Natural killer cell (primary cell): Measurements from ENCODE around the gene MYMX. TPM values are rescaled to one million over a fixed set of nuclear protein-coding genes. Genes with fewer than 3 reads are reported as not detected.

ENCODE experiments used
- ATAC-seq, 3 donors: fragments of 150-1000 bp in 2 of 3; fragments of 200-7000 bp in 1 of 3; cut with Tn5 transposase; 1 replicate in 1 of 3; 2 replicates in 2 of 3; pipeline ENCODE4 v1.10.0; 2021; ENCODE audit warnings: mild to moderate bottlenecking in 2 of 3, moderate library complexity in 2 of 3
- DNase-seq, 2 donors: peaks; one replicate each; pipeline versions ENCODE4 v3.0.0 to v3.0.0-alpha.2; 2013 to 2021; ENCODE audit warnings: mixed read lengths in 1 of 2
- H3K27ac ChIP-seq: one replicate; pipeline ENCODE4 v1.5.1; 2013; ENCODE audit warnings: mild to moderate bottlenecking, low read length
- H3K27me3 ChIP-seq: one replicate; pipeline ENCODE4 v1.6.1; 2013; ENCODE audit warnings: low read length; ENCODE audit not compliant: control insufficient read depth, insufficient read depth
- H3K36me3 ChIP-seq: one replicate; pipeline ENCODE4 v1.6.1; 2013; ENCODE audit warnings: low read length; ENCODE audit not compliant: control insufficient read depth, insufficient read depth
- H3K4me1 ChIP-seq: one replicate; pipeline ENCODE4 v1.6.1; 2013; ENCODE audit warnings: low read length; ENCODE audit not compliant: control insufficient read depth, insufficient read depth
- H3K4me3 ChIP-seq: one replicate; pipeline ENCODE4 v1.5.1; 2013; ENCODE audit warnings: low read length
- H3K9me3 ChIP-seq: one replicate; pipeline ENCODE4 v1.6.1; 2013; ENCODE audit warnings: low read length; ENCODE audit not compliant: control insufficient read depth, insufficient read depth
- H3K27ac Mint-ChIP-seq, 2 donors: one replicate each; pipeline ENCODE4 v1.8.0; 2022; ENCODE audit warnings: mild to moderate bottlenecking in 2 of 2, mixed read lengths in 2 of 2, moderate library complexity in 1 of 2
- H3K27me3 Mint-ChIP-seq, 2 donors: one replicate each; pipeline ENCODE4 v1.8.0; 2022; ENCODE audit warnings: low read depth in 2 of 2, mixed read lengths in 2 of 2
- H3K36me3 Mint-ChIP-seq: one replicate; pipeline ENCODE4 v1.8.0; 2022; ENCODE audit warnings: mixed read lengths
- H3K4me1 Mint-ChIP-seq, 2 donors: one replicate each; pipeline ENCODE4 v1.8.0; 2022; ENCODE audit warnings: mixed read lengths in 2 of 2
- H3K4me3 Mint-ChIP-seq: one replicate; pipeline ENCODE4 v1.8.0; 2022; ENCODE audit warnings: mild to moderate bottlenecking, moderate library complexity, mixed read lengths
- H3K9me3 Mint-ChIP-seq, 2 donors: one replicate each; pipeline ENCODE4 v1.8.0; 2022; ENCODE audit warnings: mixed read lengths in 2 of 2
- WGBS: methylation state at CpG from one replicate; pipeline ENCODE4 v1.1.7; 2013; ENCODE audit warnings: missing lambda C conversion rate; ENCODE audit not compliant: insufficient coverage; 5-methylcytosine and 5-hydroxymethylcytosine counted together
- intact Hi-C: fragments of 100-400 bp; cut with micrococcal nuclease; formaldehyde crosslinking; loops from one replicate; pipeline ENCODE4 v1.14.2; 2022
- total RNA-seq, 4 donors: library from RNA; stranded (reverse); fragments of 120-200 nt in 1 of 4; gene quantifications; one replicate each; pipeline versions ENCODE4 v1.2.3 to v1.2.4, GENCODE V29; 2013 to 2022
- TF ChIP-seq, protein P1 (sequence below): fragments of 200-600 bp; IDR thresholded peaks from one replicate; pipeline ENCODE4 v1.8.0; 2022; ENCODE audit warnings: antibody characterized with exemption

The MYMX gene
- total RNA-seq, 3 donors from 2014 or later (not counting 1 experiment from before 2014, with no cell fraction given), result not detected

DNA sequence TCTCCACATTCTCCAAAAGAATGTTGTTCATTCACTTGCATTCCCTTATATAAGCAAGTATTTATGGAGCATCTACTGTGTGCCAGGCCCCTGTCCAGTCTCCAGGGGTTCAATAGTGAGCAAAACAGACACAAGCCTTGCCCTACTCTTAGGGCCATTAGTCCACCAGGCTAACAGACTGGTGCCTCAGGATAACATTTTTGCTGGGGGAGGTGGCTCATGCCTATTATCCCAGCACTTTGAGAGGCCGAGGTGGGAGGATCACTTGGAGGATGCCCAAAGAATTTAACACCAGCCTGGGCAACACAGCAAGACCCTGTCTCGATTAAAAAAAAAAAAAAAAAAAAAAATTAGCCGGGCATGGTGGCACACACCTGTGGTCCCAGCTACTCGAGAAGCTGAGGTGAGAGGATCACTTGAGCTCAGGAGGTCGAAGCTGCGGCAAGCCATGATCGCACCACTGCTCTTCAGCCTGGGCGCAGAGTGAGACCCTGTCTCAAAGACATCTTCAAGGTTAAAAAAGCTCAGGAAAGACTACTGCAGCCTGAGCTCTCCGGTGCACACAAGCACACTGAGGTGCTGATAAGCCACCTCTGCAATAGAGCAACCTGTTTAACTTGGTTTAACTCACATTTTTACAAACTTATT, 38.2 kb upstream of the MYMX start:
- Mint-ChIP-seq H3K27me3 (no peaks in the 10 kb centered on the region), H3K27ac (peak overlapping the region; percentile 54 to 76), H3K4me3 (peak overlapping the region; percentile 64), H3K36me3 (no peaks in the 10 kb centered on the region), H3K9me3 (no peaks in the 10 kb centered on the region), H3K4me1 (peaks cover 6 to 19% of the 10 kb centered on the region in 2 donors)
- 90% methylated on average over 9 of the region's 9 CpGs for WGBS
- Histone ChIP-seq H3K4me1 (peaks cover 18% of the 10 kb centered on the region), H3K4me3 (no peak overlapping the region), H3K27me3 (no peaks in the 10 kb centered on the region), H3K27ac (no peak overlapping the region), H3K9me3 (no peaks in the 10 kb centered on the region), H3K36me3 (no peaks in the 10 kb centered on the region)
- ATAC-seq (no peak), DNase-seq (no peak)
- TF ChIP-seq, protein P1, sequence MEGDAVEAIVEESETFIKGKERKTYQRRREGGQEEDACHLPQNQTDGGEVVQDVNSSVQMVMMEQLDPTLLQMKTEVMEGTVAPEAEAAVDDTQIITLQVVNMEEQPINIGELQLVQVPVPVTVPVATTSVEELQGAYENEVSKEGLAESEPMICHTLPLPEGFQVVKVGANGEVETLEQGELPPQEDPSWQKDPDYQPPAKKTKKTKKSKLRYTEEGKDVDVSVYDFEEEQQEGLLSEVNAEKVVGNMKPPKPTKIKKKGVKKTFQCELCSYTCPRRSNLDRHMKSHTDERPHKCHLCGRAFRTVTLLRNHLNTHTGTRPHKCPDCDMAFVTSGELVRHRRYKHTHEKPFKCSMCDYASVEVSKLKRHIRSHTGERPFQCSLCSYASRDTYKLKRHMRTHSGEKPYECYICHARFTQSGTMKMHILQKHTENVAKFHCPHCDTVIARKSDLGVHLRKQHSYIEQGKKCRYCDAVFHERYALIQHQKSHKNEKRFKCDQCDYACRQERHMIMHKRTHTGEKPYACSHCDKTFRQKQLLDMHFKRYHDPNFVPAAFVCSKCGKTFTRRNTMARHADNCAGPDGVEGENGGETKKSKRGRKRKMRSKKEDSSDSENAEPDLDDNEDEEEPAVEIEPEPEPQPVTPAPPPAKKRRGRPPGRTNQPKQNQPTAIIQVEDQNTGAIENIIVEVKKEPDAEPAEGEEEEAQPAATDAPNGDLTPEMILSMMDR, result no peak
- intact Hi-C loops, result no loop called here

- intact Hi-C loops, result no loop called here
- Histone ChIP-seq H3K27me3 (no peaks in the 10 kb centered on the region), H3K4me3 (no peak overlapping the region), H3K9me3 (no peaks in the 10 kb centered on the region), H3K36me3 (no peaks in the 10 kb centered on the region), H3K27ac (no peak overlapping the region), H3K4me1 (peaks cover 18% of the 10 kb centered on the region)
- no peak for DNase-seq
- TF ChIP-seq, protein P1, result no peak
- Mint-ChIP-seq H3K36me3 (no peaks in the 10 kb centered on the region), H3K27ac (peak overlapping the region in 1 of 2 donors; percentile 57), H3K27me3 (peaks cover 0 to 2% of the 10 kb centered on the region in 2 donors), H3K4me1 (peaks cover 6 to 19% of the 10 kb centered on the region in 2 donors), H3K9me3 (no peaks in the 10 kb centered on the region), H3K4me3 (no peak overlapping the region)
- no peak for ATAC-seq
- 83% methylated on average over 4 of the region's 4 CpGs for WGBS
These were observed 37.6 kb upstream of the MYMX start for GRCh38 chr6:44179072-44179536.

- H3K36me3 ChIP-seq, result no peaks in the 10 kb centered on the region
- H3K27me3 ChIP-seq, result no peaks in the 10 kb centered on the region
- no peak for DNase-seq
- Mint-ChIP-seq H3K9me3 (no peaks in the 10 kb centered on the region), H3K4me3 (no peak overlapping the region), H3K27me3 (peaks cover 0 to 3% of the 10 kb centered on the region in 2 donors), H3K27ac (peak overlapping the region in 1 of 2 donors; percentile 57), H3K36me3 (no peaks in the 10 kb centered on the region), H3K4me1 (peaks cover 6 to 19% of the 10 kb centered on the region in 2 donors)
- H3K4me1 ChIP-seq, result peaks cover 18% of the 10 kb centered on the region
- 90% methylated on average over 7 of the region's 7 CpGs for WGBS
- ATAC-seq, result no peak
- H3K9me3 ChIP-seq, result no peaks in the 10 kb centered on the region
- intact Hi-C loops, result no loop called here
- no peak overlapping the region for H3K27ac ChIP-seq
- TF ChIP-seq, protein P1, result no peak
- no peak overlapping the region for H3K4me3 ChIP-seq
These were observed 37.1 kb upstream of the MYMX start for GRCh38 chr6:44179648-44180047.

DNA sequence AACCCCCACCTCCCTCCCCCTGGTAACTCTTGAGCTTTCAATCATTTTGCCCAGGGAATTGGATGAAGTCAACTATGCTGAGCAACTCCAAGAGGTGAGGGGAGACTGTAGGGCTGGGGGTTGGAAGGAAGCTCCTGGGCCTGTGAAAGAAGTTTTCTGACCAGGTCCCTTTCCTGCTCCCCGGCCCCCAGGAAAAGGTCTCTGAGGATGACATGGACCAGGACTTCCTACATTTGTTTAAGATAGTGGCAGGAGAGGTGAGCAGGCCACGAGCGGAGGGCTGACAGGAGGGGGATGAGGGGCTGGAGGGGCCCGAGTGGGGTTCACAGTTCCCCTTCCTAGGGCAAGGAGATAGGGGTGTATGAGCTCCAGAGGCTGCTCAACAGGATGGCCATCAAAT, 36.3 kb upstream of the MYMX start:
- Mint-ChIP-seq H3K36me3 (no peaks in the 10 kb centered on the region), H3K27me3 (peaks cover 1 to 5% of the 10 kb centered on the region in 2 donors), H3K4me3 (no peak overlapping the region), H3K4me1 (peaks cover 6 to 19% of the 10 kb centered on the region in 2 donors), H3K27ac (no peak overlapping the region), H3K9me3 (no peaks in the 10 kb centered on the region)
- no peak overlapping the region for H3K27ac ChIP-seq
- no peaks in the 10 kb centered on the region for H3K36me3 ChIP-seq
- intact Hi-C loops, result no loop called here
- H3K4me1 ChIP-seq, result peaks cover 18% of the 10 kb centered on the region
- no peaks in the 10 kb centered on the region for H3K27me3 ChIP-seq
- ATAC-seq (no peak), DNase-seq (no peak)
- H3K4me3 ChIP-seq, result no peak overlapping the region
- WGBS, result 91% methylated on average over 4 of the region's 4 CpGs
- no peaks in the 10 kb centered on the region for H3K9me3 ChIP-seq
- TF ChIP-seq, protein P1, result no peak
